HG02623 (cell line): ENCODE data around the gene CEP170.
"Not testable (repeated sequence)": the region's sequence is repeated elsewhere in the genome, so short reads cannot be mapped to it uniquely, and the experiment has no call there.

Experiments used
- ATAC-seq: cut with Tn5 transposase; IDR thresholded peaks from one replicate; pipeline ENCODE4 v1.9.1; 2021; ENCODE audit warnings: moderate library complexity; ENCODE audit not compliant: unreplicated experiment

CEP170 gene

GRCh38 chr1:243236604-243237252, 18.4 kb downstream of the CEP170 start:
- no peak for ATAC-seq

GRCh38 chr1:243234978-243235647, 20.0 kb downstream of the CEP170 start:
- ATAC-seq, result no peak

GRCh38 chr1:243233908-243234307, 21.2 kb downstream of the CEP170 start:
- no peak for ATAC-seq

GRCh38 chr1:243230914-243231313, 24.2 kb downstream of the CEP170 start:
- ATAC-seq, result no peak

- ATAC-seq, result no peak
These were observed 25.6 kb downstream of the CEP170 start for GRCh38 chr1:243229526-243229925.

- no peak for ATAC-seq
These were observed 27.5 kb downstream of the CEP170 start for GRCh38 chr1:243227622-243228021.

GRCh38 chr1:243218059-243218458, 37.0 kb downstream of the CEP170 start:
- ATAC-seq, result no peak

GRCh38 chr1:243217349-243217748, 37.7 kb downstream of the CEP170 start:
- ATAC-seq, result no peak

- ATAC-seq, result no peak
These were observed 38.3 kb downstream of the CEP170 start for GRCh38 chr1:243216741-243217140.

- ATAC-seq, result not testable (repeated sequence)
These were observed 39.7 kb downstream of the CEP170 start for GRCh38 chr1:243215276-243215875.

- no peak for ATAC-seq
These were observed 41.9 kb downstream of the CEP170 start for GRCh38 chr1:243213045-243213787.

GRCh38 chr1:243211984-243212383, 43.1 kb downstream of the CEP170 start:
- ATAC-seq, result not testable (repeated sequence)

GRCh38 chr1:243205026-243205501, 50.0 kb downstream of the CEP170 start:
- not testable (repeated sequence) for ATAC-seq

- not testable (repeated sequence) for ATAC-seq
These were observed 50.7 kb downstream of the CEP170 start for GRCh38 chr1:243204336-243204735.

- ATAC-seq, result not testable (repeated sequence)
These were observed 51.9 kb downstream of the CEP170 start for GRCh38 chr1:243203196-243203595.

- ATAC-seq, result not testable (repeated sequence)
These were observed 53.8 kb downstream of the CEP170 start for GRCh38 chr1:243201316-243201715.

GRCh38 chr1:243197524-243197923, 57.6 kb downstream of the CEP170 start:
- not testable (repeated sequence) for ATAC-seq

GRCh38 chr1:243193330-243193729, 61.8 kb downstream of the CEP170 start:
- ATAC-seq, result not testable (repeated sequence)

GRCh38 chr1:243186201-243186995, 68.7 kb downstream of the CEP170 start:
- not testable (repeated sequence) for ATAC-seq

GRCh38 chr1:243184787-243185186, 70.3 kb downstream of the CEP170 start:
- ATAC-seq, result not testable (repeated sequence)
